DMS 273 treated with DMSO at 0.1 percent for 48 hours (cell line): ENCODE measurements around the gene DUS1L.

ENCODE experiments used
- DNase-seq: peaks from one replicate; lab custom pipeline; 2025; lab: John Stamatoyannopoulos, UW

Gene DUS1L

GRCh38 chr17:82100502-82101298, 35.1 kb upstream of the DUS1L start:
- DNase-seq, result no peak

GRCh38 chr17:82098939-82099763, 33.5 kb upstream of the DUS1L start:
- no peak for DNase-seq

- DNase-seq, result peak; percentile 72
These were observed 32.8 kb upstream of the DUS1L start, which contains the start of gene FASN for GRCh38 chr17:82098169-82098938. TSS of gene FASN (minus strand) at chr17:82098236. CDS start at chr17:82096445, 1,791 bp downstream.

- no peak for DNase-seq
These were observed 32.2 kb upstream of the DUS1L start for GRCh38 chr17:82097919-82098168.

GRCh38 chr17:82097184-82097918, 31.7 kb upstream of the DUS1L start:
- no peak for DNase-seq

- DNase-seq, result no peak
These were observed 31.1 kb upstream of the DUS1L start for GRCh38 chr17:82096709-82097183.

GRCh38 chr17:82095777-82096708, 30.4 kb upstream of the DUS1L start:
- no peak for DNase-seq

- DNase-seq, result no peak
These were observed 29.6 kb upstream of the DUS1L start for GRCh38 chr17:82094931-82095776.

- DNase-seq, result no peak
These were observed 27.6 kb upstream of the DUS1L start for GRCh38 chr17:82092995-82093751.

- DNase-seq, result no peak
These were observed 27.0 kb upstream of the DUS1L start for GRCh38 chr17:82092628-82092994.

- DNase-seq, result no peak
These were observed 26.5 kb upstream of the DUS1L start for GRCh38 chr17:82092094-82092586.

GRCh38 chr17:82091264-82092066, 25.9 kb upstream of the DUS1L start:
- DNase-seq, result no peak

GRCh38 chr17:82090549-82091263, 25.1 kb upstream of the DUS1L start:
- DNase-seq, result no peak

- DNase-seq, result no peak
These were observed 24.3 kb upstream of the DUS1L start for GRCh38 chr17:82089723-82090548.

GRCh38 chr17:82088838-82089722, 23.5 kb upstream of the DUS1L start:
- no peak for DNase-seq
